Endothelial cell (in vitro differentiated cells): ENCODE measurements around the gene IL34. TPM values are rescaled to one million over a fixed set of nuclear protein-coding genes. Genes with fewer than 3 reads are reported as not detected.

Experiments
- DNase-seq: peaks from one replicate; pipeline ENCODE4 v3.0.0; 2021; ENCODE audit warnings: low spot score
- H3K27ac Mint-ChIP-seq: one replicate; pipeline ENCODE4 v1.8.0; 2021; ENCODE audit warnings: mixed read lengths, inconsistent platforms; ENCODE audit not compliant: unreplicated experiment
- H3K27me3 Mint-ChIP-seq: one replicate; pipeline ENCODE4 v1.8.0; 2021; ENCODE audit warnings: mild to moderate bottlenecking, moderate library complexity, mixed read lengths, inconsistent platforms; ENCODE audit not compliant: unreplicated experiment
- H3K36me3 Mint-ChIP-seq: one replicate; pipeline ENCODE4 v1.8.0; 2021; ENCODE audit warnings: mild to moderate bottlenecking, low read depth, mixed read lengths, inconsistent platforms; ENCODE audit not compliant: unreplicated experiment
- H3K4me1 Mint-ChIP-seq: one replicate; pipeline ENCODE4 v1.8.0; 2021; ENCODE audit warnings: mild to moderate bottlenecking, mixed read lengths, inconsistent platforms; ENCODE audit not compliant: unreplicated experiment
- H3K4me3 Mint-ChIP-seq: one replicate; pipeline ENCODE4 v1.8.0; 2021; ENCODE audit warnings: mild to moderate bottlenecking, mixed read lengths, inconsistent platforms; ENCODE audit not compliant: unreplicated experiment
- H3K9me3 Mint-ChIP-seq: one replicate; pipeline ENCODE4 v1.8.0; 2021; ENCODE audit warnings: mixed read lengths, inconsistent platforms; ENCODE audit not compliant: unreplicated experiment
- total RNA-seq: library from RNA; stranded (reverse); fragmentation: NEBNext Ultra II Directional; extraction: Animal tissue kit (Norgen Biotek cat#: 25700); gene quantifications from one replicate; pipeline ENCODE4 v1.2.1, GENCODE V29; 2021; ENCODE audit not compliant: unreplicated experiment
- TF ChIP-seq, protein P1 (sequence below): fragments of 200-600 bp; sonication (generic); IDR thresholded peaks from one replicate; pipeline ENCODE4 v1.5.0; 2021; ENCODE audit warnings: antibody characterized with exemption; ENCODE audit not compliant: unreplicated experiment

The IL34 gene
- total RNA-seq, 1 donor from 2014 or later: 1.6 TPM

DNA sequence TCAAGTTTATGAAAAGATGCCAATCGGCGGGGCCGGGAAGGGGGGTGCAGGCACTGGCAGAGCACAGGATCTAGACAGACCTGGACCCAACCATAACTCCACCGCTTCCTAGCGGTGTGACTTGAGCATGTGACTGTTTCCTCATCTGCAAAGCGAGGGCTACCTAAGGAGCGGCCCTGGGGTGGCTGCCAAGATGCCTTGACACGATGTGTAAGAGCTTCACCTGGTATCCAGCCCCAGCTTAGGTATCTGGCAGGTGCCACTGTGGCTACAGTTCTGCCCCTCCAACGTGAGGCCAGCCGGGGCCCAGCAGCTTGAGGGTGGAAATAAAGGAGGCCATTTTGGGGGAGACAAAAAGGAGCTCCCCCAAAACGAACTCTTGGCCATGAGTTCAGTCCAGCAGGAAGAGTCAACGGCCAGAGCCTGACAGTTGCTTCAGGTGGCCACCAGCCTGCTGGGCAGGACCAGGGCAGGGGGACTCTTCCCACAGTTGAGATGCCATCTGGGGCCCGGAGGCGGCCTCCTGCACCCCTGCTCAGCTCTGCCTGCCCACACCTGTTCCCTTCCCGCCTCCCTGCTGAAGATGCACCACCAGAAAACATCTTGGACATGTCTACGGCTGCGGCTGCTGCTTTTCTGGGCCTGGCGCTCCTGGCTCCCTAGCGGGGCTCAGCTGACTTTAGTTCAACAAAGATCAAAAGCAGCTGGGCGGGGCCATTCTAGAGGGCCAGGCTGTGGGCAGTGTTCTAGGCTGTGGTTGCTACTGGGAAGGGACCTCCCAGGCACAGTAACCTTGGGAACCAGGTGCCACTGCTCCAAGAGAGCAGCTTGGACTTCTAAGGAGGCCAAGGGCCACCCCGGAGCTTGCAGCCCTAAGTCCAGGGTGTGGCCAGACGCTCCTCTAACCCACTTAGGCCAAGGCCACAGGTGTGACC lies 42.9 kb downstream of the IL34 start:
- H3K27ac Mint-ChIP-seq: no peak overlapping the region
- no peak for DNase-seq
- TF ChIP-seq, protein P1, sequence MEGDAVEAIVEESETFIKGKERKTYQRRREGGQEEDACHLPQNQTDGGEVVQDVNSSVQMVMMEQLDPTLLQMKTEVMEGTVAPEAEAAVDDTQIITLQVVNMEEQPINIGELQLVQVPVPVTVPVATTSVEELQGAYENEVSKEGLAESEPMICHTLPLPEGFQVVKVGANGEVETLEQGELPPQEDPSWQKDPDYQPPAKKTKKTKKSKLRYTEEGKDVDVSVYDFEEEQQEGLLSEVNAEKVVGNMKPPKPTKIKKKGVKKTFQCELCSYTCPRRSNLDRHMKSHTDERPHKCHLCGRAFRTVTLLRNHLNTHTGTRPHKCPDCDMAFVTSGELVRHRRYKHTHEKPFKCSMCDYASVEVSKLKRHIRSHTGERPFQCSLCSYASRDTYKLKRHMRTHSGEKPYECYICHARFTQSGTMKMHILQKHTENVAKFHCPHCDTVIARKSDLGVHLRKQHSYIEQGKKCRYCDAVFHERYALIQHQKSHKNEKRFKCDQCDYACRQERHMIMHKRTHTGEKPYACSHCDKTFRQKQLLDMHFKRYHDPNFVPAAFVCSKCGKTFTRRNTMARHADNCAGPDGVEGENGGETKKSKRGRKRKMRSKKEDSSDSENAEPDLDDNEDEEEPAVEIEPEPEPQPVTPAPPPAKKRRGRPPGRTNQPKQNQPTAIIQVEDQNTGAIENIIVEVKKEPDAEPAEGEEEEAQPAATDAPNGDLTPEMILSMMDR: no peak
- no peak overlapping the region for H3K4me3 Mint-ChIP-seq
- peaks cover 20% of the 10 kb centered on the region for H3K27me3 Mint-ChIP-seq
- peaks cover 3% of the 10 kb centered on the region for H3K36me3 Mint-ChIP-seq
- peaks cover 29% of the 10 kb centered on the region for H3K4me1 Mint-ChIP-seq
- no peaks in the 10 kb centered on the region for H3K9me3 Mint-ChIP-seq

GRCh38 chr16:70689970-70690891 lies 43.9 kb downstream of the IL34 start:
- Mint-ChIP-seq H3K4me3 (no peak overlapping the region), H3K27ac (no peak overlapping the region), H3K27me3 (peaks cover 24% of the 10 kb centered on the region), H3K36me3 (peaks cover 3% of the 10 kb centered on the region), H3K4me1 (peaks cover 32% of the 10 kb centered on the region), H3K9me3 (no peaks in the 10 kb centered on the region)
- TF ChIP-seq, protein P1: no peak
- DNase-seq: no peak

GRCh38 chr16:70691223-70692129 lies 45.1 kb downstream of the IL34 start:
- peaks cover 41% of the 10 kb centered on the region for H3K4me1 Mint-ChIP-seq
- H3K9me3 Mint-ChIP-seq: no peaks in the 10 kb centered on the region
- no peak overlapping the region for H3K27ac Mint-ChIP-seq
- H3K4me3 Mint-ChIP-seq: no peak overlapping the region
- DNase-seq: no peak
- H3K27me3 Mint-ChIP-seq: peaks cover 26% of the 10 kb centered on the region
- TF ChIP-seq, protein P1: no peak
- peaks cover 3% of the 10 kb centered on the region for H3K36me3 Mint-ChIP-seq

DNA sequence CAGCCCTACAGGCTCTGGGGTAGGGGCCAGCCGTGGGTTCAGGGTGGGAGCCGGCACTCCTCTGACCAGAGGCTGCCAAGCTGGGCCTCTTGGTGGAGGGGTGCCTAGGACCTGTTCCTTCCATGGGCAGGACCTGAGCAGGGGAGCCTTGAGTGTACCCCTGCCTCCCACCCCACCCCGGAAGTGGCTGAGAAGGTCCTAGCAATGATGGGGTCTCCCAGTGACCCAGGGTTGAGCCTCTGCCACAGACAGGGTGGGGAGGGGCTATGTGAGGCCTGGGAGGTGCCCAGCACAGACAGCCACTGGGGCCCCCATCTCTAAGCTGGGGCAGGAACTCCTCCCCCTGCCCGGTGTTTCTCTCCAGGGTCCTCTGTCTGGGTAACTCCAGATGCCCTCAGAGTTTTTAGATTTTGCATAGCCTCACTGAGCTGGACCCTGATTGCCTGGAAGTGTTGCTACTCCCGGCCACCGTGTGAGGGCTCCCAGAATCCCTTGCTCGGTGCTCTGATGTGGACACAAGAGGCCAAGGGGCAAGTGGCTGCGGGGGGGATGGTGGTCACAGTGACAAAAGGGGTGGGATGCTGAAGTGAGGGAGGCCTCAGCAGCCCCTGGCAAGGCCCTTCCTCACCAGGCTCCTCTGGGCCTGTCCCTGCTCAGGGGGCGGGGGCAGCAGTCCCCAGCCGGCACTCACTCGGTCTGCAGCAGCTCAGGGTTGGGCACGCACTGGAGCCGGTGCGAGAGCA lies 45.9 kb downstream of the IL34 start:
- peaks cover 3% of the 10 kb centered on the region for H3K36me3 Mint-ChIP-seq
- DNase-seq: no peak
- H3K4me1 Mint-ChIP-seq: peaks cover 36% of the 10 kb centered on the region
- TF ChIP-seq, protein P1: no peak
- no peaks in the 10 kb centered on the region for H3K9me3 Mint-ChIP-seq
- H3K27ac Mint-ChIP-seq: no peak overlapping the region
- peaks cover 19% of the 10 kb centered on the region for H3K27me3 Mint-ChIP-seq
- H3K4me3 Mint-ChIP-seq: no peak overlapping the region
